ENCODE measurements around the gene PIGL. TPM values are rescaled to one million over a fixed set of nuclear protein-coding genes. Genes with fewer than 3 reads are reported as not detected.

Gene PIGL
- total RNA-seq, 1 donor from 2014 or later, result 31.1 TPM

DNA sequence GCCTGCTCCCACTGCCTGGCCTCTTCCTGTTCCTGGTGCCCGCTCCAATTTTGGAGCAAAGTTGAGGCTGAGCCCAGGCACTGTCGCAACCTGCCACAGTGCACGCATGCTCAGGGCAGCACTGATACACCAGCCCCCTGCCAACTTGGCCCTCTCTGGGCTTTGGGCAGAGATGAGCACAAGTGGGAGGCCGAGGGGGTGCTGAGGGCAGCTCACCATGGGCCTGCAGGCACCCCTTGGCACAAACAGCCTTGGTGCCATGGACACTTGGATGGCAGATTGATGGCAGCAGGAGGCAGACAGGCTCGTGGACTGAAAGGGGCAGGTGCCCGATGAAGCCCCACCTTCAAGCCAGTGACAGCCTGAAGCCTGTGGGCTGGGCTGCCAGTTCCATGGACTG lies 42.9 kb downstream of the PIGL start:
- no peak overlapping the region for H3K4me3 Mint-ChIP-seq
- H3K27ac Mint-ChIP-seq (ENCODE audit: unreplicated experiment), result no peak overlapping the region
- TF ChIP-seq, protein P1, sequence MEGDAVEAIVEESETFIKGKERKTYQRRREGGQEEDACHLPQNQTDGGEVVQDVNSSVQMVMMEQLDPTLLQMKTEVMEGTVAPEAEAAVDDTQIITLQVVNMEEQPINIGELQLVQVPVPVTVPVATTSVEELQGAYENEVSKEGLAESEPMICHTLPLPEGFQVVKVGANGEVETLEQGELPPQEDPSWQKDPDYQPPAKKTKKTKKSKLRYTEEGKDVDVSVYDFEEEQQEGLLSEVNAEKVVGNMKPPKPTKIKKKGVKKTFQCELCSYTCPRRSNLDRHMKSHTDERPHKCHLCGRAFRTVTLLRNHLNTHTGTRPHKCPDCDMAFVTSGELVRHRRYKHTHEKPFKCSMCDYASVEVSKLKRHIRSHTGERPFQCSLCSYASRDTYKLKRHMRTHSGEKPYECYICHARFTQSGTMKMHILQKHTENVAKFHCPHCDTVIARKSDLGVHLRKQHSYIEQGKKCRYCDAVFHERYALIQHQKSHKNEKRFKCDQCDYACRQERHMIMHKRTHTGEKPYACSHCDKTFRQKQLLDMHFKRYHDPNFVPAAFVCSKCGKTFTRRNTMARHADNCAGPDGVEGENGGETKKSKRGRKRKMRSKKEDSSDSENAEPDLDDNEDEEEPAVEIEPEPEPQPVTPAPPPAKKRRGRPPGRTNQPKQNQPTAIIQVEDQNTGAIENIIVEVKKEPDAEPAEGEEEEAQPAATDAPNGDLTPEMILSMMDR (conservative IDR thresholded peaks at IDR 0.05), result no peak
- no peaks in the 10 kb centered on the region for H3K27me3 Mint-ChIP-seq (ENCODE audit: low read depth)
- H3K4me1 Mint-ChIP-seq, result peaks cover 12% of the 10 kb centered on the region
- H3K36me3 Mint-ChIP-seq (ENCODE audit: low read depth), result no peaks in the 10 kb centered on the region
- no peak for DNase-seq (ENCODE audit: low read depth, low spot score)
- H3K9me3 Mint-ChIP-seq, result no peaks in the 10 kb centered on the region

DNA sequence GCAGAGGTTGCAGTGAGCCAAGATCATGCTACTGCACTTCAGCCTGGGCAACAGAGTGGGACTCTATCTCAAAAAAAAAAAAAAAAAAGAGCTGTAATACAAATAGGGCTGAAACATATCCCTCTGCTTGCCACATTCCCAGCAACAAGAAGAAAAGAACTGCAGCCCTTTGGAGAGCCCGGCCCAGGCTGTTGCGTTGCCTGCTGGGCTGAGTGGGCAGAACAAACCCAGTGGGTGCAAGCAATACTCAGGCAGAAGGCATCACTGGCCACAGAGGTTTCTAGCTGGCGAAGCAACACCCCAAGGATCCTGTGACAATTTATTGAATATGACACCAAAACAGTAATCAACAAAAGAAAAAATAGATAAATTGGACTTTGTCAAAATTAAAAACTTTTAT lies 44.0 kb downstream of the PIGL start:
- no peak overlapping the region for H3K4me3 Mint-ChIP-seq
- H3K4me1 Mint-ChIP-seq, result peaks cover under 1% of the 10 kb centered on the region
- H3K27ac Mint-ChIP-seq (ENCODE audit: unreplicated experiment), result peak overlapping the region; percentile 50
- TF ChIP-seq, protein P1 (conservative IDR thresholded peaks at IDR 0.05), result no peak
- no peaks in the 10 kb centered on the region for H3K27me3 Mint-ChIP-seq (ENCODE audit: low read depth)
- no peak for DNase-seq (ENCODE audit: low read depth, low spot score)
- H3K9me3 Mint-ChIP-seq, result no peaks in the 10 kb centered on the region
- no peaks in the 10 kb centered on the region for H3K36me3 Mint-ChIP-seq (ENCODE audit: low read depth)

DNA sequence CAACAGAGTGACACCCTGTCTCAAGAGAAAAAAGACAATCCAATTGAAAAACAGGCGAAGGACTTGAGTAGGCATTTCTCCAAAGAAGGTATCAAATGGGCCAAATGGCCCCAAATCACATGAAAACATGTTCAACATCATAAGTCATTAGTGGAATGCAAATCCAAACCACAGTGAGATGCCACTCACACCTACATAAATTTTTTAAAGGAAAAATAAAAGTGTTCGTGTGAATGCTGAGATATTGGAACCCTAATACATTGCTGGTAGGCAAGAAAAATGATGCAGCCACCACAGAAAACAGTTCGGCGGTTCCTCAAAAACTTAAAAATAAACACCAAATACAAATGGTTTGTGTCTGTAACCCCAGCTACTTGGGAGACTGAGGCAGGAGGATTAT lies 45.2 kb downstream of the PIGL start:
- no peaks in the 10 kb centered on the region for H3K27me3 Mint-ChIP-seq (ENCODE audit: low read depth)
- no peaks in the 10 kb centered on the region for H3K36me3 Mint-ChIP-seq (ENCODE audit: low read depth)
- no peak overlapping the region for H3K27ac Mint-ChIP-seq (ENCODE audit: unreplicated experiment)
- DNase-seq (ENCODE audit: low read depth, low spot score), result no peak
- H3K4me1 Mint-ChIP-seq, result no peaks in the 10 kb centered on the region
- no peaks in the 10 kb centered on the region for H3K9me3 Mint-ChIP-seq
- H3K4me3 Mint-ChIP-seq, result no peak overlapping the region
- TF ChIP-seq, protein P1 (conservative IDR thresholded peaks at IDR 0.05), result no peak

DNA sequence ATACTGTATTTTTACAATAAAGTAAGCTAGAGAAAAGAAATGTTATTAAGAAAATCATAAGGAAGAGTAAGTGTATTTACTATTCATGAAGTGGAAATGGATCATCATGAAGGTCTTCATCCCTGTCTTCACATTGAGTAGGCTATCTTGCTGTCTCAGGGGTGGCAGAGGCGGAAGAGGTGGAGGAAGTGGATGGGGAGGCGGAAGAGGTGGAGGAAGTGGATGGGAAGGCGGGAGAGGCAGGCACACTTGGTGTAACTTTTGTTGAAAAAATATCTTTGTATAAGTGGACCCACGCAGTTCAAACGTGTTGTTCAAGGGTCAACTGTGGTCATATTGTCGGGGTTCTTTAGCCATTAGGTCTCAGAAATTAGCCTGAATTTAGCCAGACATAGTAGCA lies 50.2 kb downstream of the PIGL start:
- no peak for DNase-seq (ENCODE audit: low read depth, low spot score)
- Mint-ChIP-seq H3K4me1 (no peaks in the 10 kb centered on the region), H3K27me3 (ENCODE audit: low read depth) (no peaks in the 10 kb centered on the region), H3K4me3 (no peak overlapping the region), H3K36me3 (ENCODE audit: low read depth) (no peaks in the 10 kb centered on the region), H3K27ac (ENCODE audit: unreplicated experiment) (no peak overlapping the region), H3K9me3 (no peaks in the 10 kb centered on the region)
- TF ChIP-seq, protein P1 (conservative IDR thresholded peaks at IDR 0.05), result no peak

DNA sequence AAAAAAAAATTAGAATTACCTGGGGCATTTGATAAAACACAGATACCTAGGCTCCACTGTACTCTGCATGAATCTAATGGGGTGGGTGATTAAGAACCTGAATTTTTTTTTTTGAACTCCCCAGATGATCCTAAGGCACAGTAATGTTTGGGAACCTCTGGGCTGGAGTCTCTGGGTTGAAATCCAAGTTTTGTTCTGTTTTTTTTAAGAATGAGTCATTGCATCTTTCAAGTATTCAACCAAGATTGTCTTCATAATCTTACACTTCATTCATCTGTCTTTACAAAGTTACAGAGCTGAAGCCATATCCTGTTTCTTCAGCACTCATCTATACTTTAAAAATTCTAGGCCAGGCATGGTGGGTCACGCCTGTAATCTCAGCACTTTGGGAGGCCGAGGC lies 52.6 kb downstream of the PIGL start:
- TF ChIP-seq, protein P1 (conservative IDR thresholded peaks at IDR 0.05), result no peak
- peaks cover 7% of the 10 kb centered on the region for H3K36me3 Mint-ChIP-seq (ENCODE audit: low read depth)
- no peak overlapping the region for H3K4me3 Mint-ChIP-seq
- H3K27me3 Mint-ChIP-seq (ENCODE audit: low read depth), result no peaks in the 10 kb centered on the region
- no peaks in the 10 kb centered on the region for H3K4me1 Mint-ChIP-seq
- no peak for DNase-seq (ENCODE audit: low read depth, low spot score)
- H3K27ac Mint-ChIP-seq (ENCODE audit: unreplicated experiment), result no peak overlapping the region
- peaks cover 2% of the 10 kb centered on the region for H3K9me3 Mint-ChIP-seq

Data from neural crest cell (in vitro differentiated cells).